Measurements from ENCODE around the gene BGLAP. TPM values are rescaled to one million over a fixed set of nuclear protein-coding genes. Genes with fewer than 3 reads are reported as not detected.

BGLAP gene
- total and polyA plus RNA-seq, 2 of the 13 experiments (the other 11 are each of a cell fraction or from before 2014, with no cell fraction given), result 0.62 to 1.6 TPM

DNA sequence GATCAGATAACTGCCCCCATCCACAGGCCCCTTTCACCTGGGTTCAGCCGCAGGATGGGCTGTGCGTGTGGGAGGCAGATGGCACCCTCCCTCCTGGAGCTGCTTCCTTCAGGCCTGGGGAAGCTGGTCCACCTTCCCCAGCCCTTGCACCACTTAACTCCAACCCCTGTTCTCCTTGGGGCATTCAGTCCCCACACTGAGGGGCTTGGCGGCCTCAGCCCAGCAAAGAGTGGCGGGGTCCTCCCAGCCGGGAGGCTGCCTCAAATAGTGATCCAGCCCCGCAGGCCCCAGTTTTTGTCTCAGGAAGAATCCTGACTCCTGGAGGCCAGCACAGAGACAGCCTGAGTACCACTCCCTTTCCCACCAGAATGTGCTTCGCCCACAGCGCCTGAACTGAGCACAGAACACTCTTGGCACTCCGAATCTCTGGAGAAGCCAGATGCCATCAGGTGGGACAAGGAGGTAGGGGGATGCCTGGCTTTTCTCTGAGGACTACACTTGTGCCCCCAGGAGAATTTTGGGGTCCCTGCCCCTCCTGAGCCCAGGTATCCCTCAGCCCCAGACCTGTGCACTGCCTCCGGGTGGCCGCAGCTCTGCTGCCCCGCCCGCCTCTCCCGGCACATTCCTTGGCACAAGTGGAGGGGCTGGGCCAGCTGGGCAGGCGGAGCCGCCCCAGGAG is 4.9 kb downstream of the BGLAP start:
- Histone ChIP-seq H3K27ac (ENCODE audit: extremely low read length, insufficient read depth, low read length) (no peak overlapping the region), H3K79me2 (ENCODE audit: insufficient read depth, low read length) (no peaks in the 10 kb centered on the region), H3K36me3 (replicated peaks in 1 of 2; ENCODE audit: control insufficient read depth in 1 of 2, insufficient read depth in 2 of 2, low read length in 2 of 2) (peaks cover 14 to 26% of the 10 kb centered on the region in 2 experiments; a peak in 4 of 5 replicates), H4K20me1 (ENCODE audit: insufficient read depth, low read length) (no peaks in the 10 kb centered on the region), H3K4me2 (ENCODE audit: low read depth, low read length) (no peak overlapping the region), H2AFZ (ENCODE audit: low read length) (no peak overlapping the region), H3K9ac (ENCODE audit: insufficient read depth, low read depth, low read length) (no peak overlapping the region), H3K27me3 (ENCODE audit: control insufficient read depth in 1 of 2, insufficient read depth in 2 of 2, low read length in 2 of 2) (no peaks in the 10 kb centered on the region), H3K9me3 (ENCODE audit: low read length) (no peaks in the 10 kb centered on the region), H3K4me1 (ENCODE audit: insufficient read depth, low read length) (peaks cover 34% of the 10 kb centered on the region), H3K4me3 (replicated peaks in 1 of 3; ENCODE audit: insufficient read depth in 1 of 3, low read depth in 2 of 3, low read length in 3 of 3) (no peak overlapping the region)
- TF ChIP-seq ZNF576 (CRISPR knock-in tag; IDR thresholded peaks at IDR 0.05), result no peak
- peak; percentile 42 for TF ChIP-seq AGO1 (IDR thresholded peaks at IDR 0.05; ENCODE audit: low read depth, low read length, poor library complexity, severe bottlenecking)
- 0 out of 4 replicates have a peak, but pooled peaks of 1 of the 2 experiments have one; percentile 25 for TF ChIP-seq POLR2A (IDR thresholded peaks at IDR 0.05; ENCODE audit: insufficient read depth in 1 of 2, low read depth in 2 of 2, low read length in 2 of 2)
- TF ChIP-seq POLR2G (IDR thresholded peaks at IDR 0.05; ENCODE audit: low read depth, low read length), result peak; percentile 40; the same call in 1 of the 2 replicates
- TF ChIP-seq AGO2 (optimal IDR thresholded peaks at IDR 0.05; ENCODE audit: low read depth, low read length), result peak; percentile 89
- peak; percentile 7; the same call in 1 of the 2 replicates for TF ChIP-seq ZNF543 (CRISPR knock-in tag; IDR thresholded peaks at IDR 0.05)
- peak; percentile 55; the same call in 1 of the 2 replicates for TF ChIP-seq KDM2A (CRISPR knock-in tag; IDR thresholded peaks at IDR 0.05; ENCODE audit: borderline replicate concordance, low read depth)
- no peak for TF ChIP-seq HHEX (CRISPR knock-in tag; IDR thresholded peaks at IDR 0.05)
- intact Hi-C loops (cut with micrococcal nuclease; ENCODE audit: unreplicated experiment), result no loop called here
- CTCF ChIA-PET (ENCODE audit: low intra/inter-chr PET ratio, low total read pairs), result no interaction called here
- BruUV-seq (replicated peaks), result TSS peak; percentile 13
- FAIRE-seq (no peak), ATAC-seq (peak; percentile 1; the same call in 2 of the 3 replicates), DNase-seq (ENCODE audit: low spot score) (no peak)
- POLR2A ChIA-PET, result interaction anchor here (0.8 to 2.4 kb wide), 7 partner anchors 10 to 35 kb away, joined by 3 to 9 read pairs (median 3); partner anchors contain the start of genes PMF1 and SMG5
- 89% methylated on average over 5 of the region's 16 CpGs for WGBS (ENCODE audit: low lambda C conversion rate)
- in situ Hi-C loops (cut with HindIII; ENCODE audit: extremely low pct_ligation_motif_present, low pct_unique_long_range_greater_than_20kb), result no loop called here

Data from HepG2 (cell line).